Measurements from ENCODE around the gene PDZD2. TPM values are rescaled to one million over a fixed set of nuclear protein-coding genes. Genes with fewer than 3 reads are reported as not detected.

PDZD2 gene
- total RNA-seq, 1 donor from 2014 or later: 0.65 TPM

DNA sequence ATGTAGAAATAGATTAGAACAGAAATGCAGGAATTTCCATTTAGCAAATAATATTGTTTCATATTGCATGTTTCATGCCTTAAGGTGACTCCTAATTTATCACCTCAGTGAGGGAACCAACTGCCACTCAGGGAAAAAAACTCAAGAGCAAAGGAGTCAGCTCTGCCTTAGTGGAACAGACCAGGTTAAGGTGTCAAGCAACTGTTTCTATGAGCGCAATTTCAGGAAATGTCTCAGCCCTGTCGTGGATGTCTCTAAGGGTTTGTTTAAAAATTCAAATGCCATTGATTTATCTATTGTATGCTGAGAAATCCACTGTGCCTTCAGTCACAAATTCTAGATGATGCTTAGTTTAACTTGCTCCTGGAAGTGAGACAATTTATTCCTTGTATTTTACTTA lies 34.7 kb upstream of the PDZD2 start:
- DNase-seq (ENCODE audit: low read depth, low spot score): no peak
- Mint-ChIP-seq H3K27me3 (ENCODE audit: low read depth) (no peaks in the 10 kb centered on the region), H3K4me1 (peaks cover 10% of the 10 kb centered on the region), H3K27ac (ENCODE audit: unreplicated experiment) (no peak overlapping the region), H3K9me3 (no peaks in the 10 kb centered on the region), H3K4me3 (no peak overlapping the region), H3K36me3 (ENCODE audit: low read depth) (no peaks in the 10 kb centered on the region)
- TF ChIP-seq, protein P1, sequence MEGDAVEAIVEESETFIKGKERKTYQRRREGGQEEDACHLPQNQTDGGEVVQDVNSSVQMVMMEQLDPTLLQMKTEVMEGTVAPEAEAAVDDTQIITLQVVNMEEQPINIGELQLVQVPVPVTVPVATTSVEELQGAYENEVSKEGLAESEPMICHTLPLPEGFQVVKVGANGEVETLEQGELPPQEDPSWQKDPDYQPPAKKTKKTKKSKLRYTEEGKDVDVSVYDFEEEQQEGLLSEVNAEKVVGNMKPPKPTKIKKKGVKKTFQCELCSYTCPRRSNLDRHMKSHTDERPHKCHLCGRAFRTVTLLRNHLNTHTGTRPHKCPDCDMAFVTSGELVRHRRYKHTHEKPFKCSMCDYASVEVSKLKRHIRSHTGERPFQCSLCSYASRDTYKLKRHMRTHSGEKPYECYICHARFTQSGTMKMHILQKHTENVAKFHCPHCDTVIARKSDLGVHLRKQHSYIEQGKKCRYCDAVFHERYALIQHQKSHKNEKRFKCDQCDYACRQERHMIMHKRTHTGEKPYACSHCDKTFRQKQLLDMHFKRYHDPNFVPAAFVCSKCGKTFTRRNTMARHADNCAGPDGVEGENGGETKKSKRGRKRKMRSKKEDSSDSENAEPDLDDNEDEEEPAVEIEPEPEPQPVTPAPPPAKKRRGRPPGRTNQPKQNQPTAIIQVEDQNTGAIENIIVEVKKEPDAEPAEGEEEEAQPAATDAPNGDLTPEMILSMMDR (conservative IDR thresholded peaks at IDR 0.05): no peak

DNA sequence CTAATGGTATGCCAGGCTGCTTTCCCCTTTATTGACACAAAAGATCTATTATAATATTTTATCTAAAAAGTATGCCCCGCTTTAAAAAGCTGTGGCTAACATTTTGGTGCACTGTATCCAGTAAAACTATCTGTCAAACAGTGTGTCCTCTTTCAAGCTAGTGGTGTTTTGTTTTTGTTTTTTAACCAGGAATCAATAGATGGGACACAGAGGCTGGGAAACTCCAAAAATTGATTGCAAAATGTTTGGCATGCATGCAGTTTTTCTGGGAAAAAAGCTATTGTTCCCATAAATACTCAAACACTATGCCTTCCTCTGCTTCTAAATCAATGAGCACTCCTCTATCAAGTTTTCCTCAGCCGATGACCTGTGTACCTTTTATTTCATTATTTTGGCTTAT lies 34.3 kb upstream of the PDZD2 start:
- Mint-ChIP-seq H3K36me3 (ENCODE audit: low read depth) (no peaks in the 10 kb centered on the region), H3K4me3 (no peak overlapping the region), H3K9me3 (no peaks in the 10 kb centered on the region), H3K4me1 (peaks cover 10% of the 10 kb centered on the region), H3K27me3 (ENCODE audit: low read depth) (no peaks in the 10 kb centered on the region), H3K27ac (ENCODE audit: unreplicated experiment) (no peak overlapping the region)
- TF ChIP-seq, protein P1 (conservative IDR thresholded peaks at IDR 0.05): no peak
- no peak for DNase-seq (ENCODE audit: low read depth, low spot score)

DNA sequence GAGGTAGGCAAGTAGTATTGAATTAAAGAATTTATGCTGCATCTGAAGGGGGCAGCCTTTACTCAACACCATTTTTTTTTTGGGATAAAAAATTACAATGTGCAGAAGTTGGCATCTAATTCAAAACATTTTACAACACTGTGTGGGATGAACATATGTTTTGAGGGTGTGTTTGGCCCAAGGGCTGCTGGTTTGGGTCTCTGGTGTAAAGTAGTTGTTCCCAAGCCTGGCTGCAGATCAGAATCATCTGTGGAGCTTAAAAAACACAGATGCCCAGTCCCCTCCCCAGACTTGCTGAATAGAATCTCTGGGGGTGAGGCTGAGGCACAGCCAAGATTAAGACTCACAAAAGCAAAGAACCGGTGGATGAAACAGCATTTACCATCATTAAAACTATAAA lies 33.0 kb upstream of the PDZD2 start:
- Mint-ChIP-seq H3K27me3 (ENCODE audit: low read depth) (no peaks in the 10 kb centered on the region), H3K4me3 (no peak overlapping the region), H3K9me3 (no peaks in the 10 kb centered on the region), H3K4me1 (peaks cover 10% of the 10 kb centered on the region), H3K36me3 (ENCODE audit: low read depth) (no peaks in the 10 kb centered on the region), H3K27ac (ENCODE audit: unreplicated experiment) (no peak overlapping the region)
- TF ChIP-seq, protein P1 (conservative IDR thresholded peaks at IDR 0.05): no peak
- no peak for DNase-seq (ENCODE audit: low read depth, low spot score)

DNA sequence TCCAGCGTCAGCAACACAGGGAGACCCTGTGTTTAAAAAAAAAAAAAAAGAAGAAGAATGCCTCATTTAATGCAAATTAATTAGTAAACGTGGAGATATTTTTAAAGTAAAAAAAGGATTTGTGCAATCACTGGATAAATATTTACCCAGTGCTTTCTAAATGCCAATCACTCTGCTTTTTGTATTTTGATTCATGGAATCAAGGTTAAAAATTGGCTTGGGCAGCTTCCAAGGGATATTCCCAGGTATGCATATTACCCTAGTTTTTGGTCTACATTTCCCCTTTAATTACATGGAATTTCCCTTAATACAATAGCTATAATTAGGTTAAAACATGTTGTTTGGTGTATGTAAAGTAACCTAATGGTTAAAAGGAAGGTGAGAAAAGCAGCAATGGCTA lies 31.4 kb upstream of the PDZD2 start:
- Mint-ChIP-seq H3K4me3 (no peak overlapping the region), H3K36me3 (ENCODE audit: low read depth) (no peaks in the 10 kb centered on the region), H3K4me1 (peaks cover 10% of the 10 kb centered on the region), H3K9me3 (no peaks in the 10 kb centered on the region), H3K27ac (ENCODE audit: unreplicated experiment) (no peak overlapping the region), H3K27me3 (ENCODE audit: low read depth) (no peaks in the 10 kb centered on the region)
- no peak for DNase-seq (ENCODE audit: low read depth, low spot score)
- TF ChIP-seq, protein P1 (conservative IDR thresholded peaks at IDR 0.05): no peak

DNA sequence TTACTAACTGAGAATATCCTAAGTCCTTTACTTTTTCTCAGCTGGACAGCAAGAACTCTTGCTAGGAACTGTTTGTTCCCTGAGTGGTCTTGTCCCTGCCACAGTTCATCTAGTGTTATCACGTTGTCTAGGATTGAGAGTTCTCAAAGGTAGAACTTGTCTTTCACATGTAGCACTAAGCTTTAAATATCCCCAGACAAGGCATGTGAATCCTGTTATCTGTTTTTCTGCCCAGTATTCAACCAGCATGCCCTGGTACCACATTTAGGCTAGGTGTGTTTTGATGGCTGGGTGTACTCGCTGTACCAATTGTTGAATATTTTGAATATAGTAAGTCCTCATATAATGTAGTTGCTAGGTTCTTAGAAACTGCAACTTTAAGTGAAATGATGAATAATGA lies 27.9 kb upstream of the PDZD2 start:
- no peak overlapping the region for H3K27ac Mint-ChIP-seq (ENCODE audit: unreplicated experiment)
- H3K9me3 Mint-ChIP-seq: no peaks in the 10 kb centered on the region
- no peak overlapping the region for H3K4me3 Mint-ChIP-seq
- TF ChIP-seq, protein P1 (conservative IDR thresholded peaks at IDR 0.05): no peak
- DNase-seq (ENCODE audit: low read depth, low spot score): no peak
- no peaks in the 10 kb centered on the region for H3K27me3 Mint-ChIP-seq (ENCODE audit: low read depth)
- H3K4me1 Mint-ChIP-seq: no peaks in the 10 kb centered on the region
- no peaks in the 10 kb centered on the region for H3K36me3 Mint-ChIP-seq (ENCODE audit: low read depth)

DNA sequence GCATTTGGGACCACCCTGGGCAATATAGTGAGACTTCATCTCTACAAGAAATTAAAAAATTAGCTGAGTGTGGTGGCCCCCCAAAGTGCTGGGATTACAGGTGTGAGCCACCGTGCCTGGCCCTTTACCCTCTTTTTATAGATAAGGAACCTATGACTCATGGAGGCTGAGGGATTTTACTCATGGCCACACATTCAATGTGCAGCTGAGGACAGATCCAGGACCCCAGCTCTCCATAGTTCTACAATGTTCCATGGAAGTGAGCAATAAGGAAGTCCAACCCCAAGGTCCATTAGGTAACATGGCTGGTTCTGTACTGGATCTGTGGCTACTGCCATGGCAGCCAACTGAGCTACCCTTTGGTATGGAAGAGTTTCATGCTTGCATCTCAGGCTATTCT lies 25.3 kb upstream of the PDZD2 start:
- H3K27ac Mint-ChIP-seq (ENCODE audit: unreplicated experiment): no peak overlapping the region
- no peaks in the 10 kb centered on the region for H3K9me3 Mint-ChIP-seq
- no peak overlapping the region for H3K4me3 Mint-ChIP-seq
- no peaks in the 10 kb centered on the region for H3K27me3 Mint-ChIP-seq (ENCODE audit: low read depth)
- DNase-seq (ENCODE audit: low read depth, low spot score): no peak
- H3K36me3 Mint-ChIP-seq (ENCODE audit: low read depth): no peaks in the 10 kb centered on the region
- TF ChIP-seq, protein P1 (conservative IDR thresholded peaks at IDR 0.05): no peak
- H3K4me1 Mint-ChIP-seq: peaks cover 8% of the 10 kb centered on the region
